Stimulated activated CD8-positive, alpha-beta memory T cell treated with anti-CD3 and anti-CD28 coated beads, Interleukin-15, amount 100 ng/mL, for 48 hours (primary cell): ENCODE measurements around the gene ESCO1.
"Not testable (repeated sequence)": the region's sequence is repeated elsewhere in the genome, so short reads cannot be mapped to it uniquely, and the experiment has no call there.

Source experiments
- DNase-seq, 2 donors: peaks; one replicate each; pipeline ENCODE4 v3.0.0-alpha.2; 2020; ENCODE audit warnings: low read depth in 2 of 2

Gene ESCO1

GRCh38 chr18:21593540-21594257 is 6.8 kb downstream of the ESCO1 start:
- DNase-seq: no peak

- DNase-seq: not testable (repeated sequence)
Measured at GRCh38 chr18:21592361-21592760, 8.1 kb downstream of the ESCO1 start.

GRCh38 chr18:21584391-21584790 is 16.1 kb downstream of the ESCO1 start:
- no peak for DNase-seq

- no peak for DNase-seq
Measured at GRCh38 chr18:21575656-21576055, 24.8 kb downstream of the ESCO1 start.

- no peak for DNase-seq
Measured at GRCh38 chr18:21571772-21572171, 28.7 kb downstream of the ESCO1 start.

GRCh38 chr18:21559195-21559594 is 41.3 kb downstream of the ESCO1 start:
- DNase-seq: no peak

- no peak for DNase-seq
Measured at GRCh38 chr18:21557607-21558253, 42.8 kb downstream of the ESCO1 start.

- DNase-seq: no peak
Measured at GRCh38 chr18:21550510-21550970, 50.0 kb downstream of the ESCO1 start.

GRCh38 chr18:21548647-21549046 is 51.9 kb downstream of the ESCO1 start:
- no peak for DNase-seq

- no peak for DNase-seq
Measured at GRCh38 chr18:21546423-21546822, 54.1 kb downstream of the ESCO1 start.

GRCh38 chr18:21538230-21538629 is 62.3 kb downstream of the ESCO1 start:
- DNase-seq: no peak

GRCh38 chr18:21534327-21534726 is 66.2 kb downstream of the ESCO1 start:
- DNase-seq: no peak

GRCh38 chr18:21526463-21526862 is 74.0 kb downstream of the ESCO1 start:
- DNase-seq: no peak

GRCh38 chr18:21525916-21526315 is 74.6 kb downstream of the ESCO1 start:
- no peak for DNase-seq

- DNase-seq: no peak
Measured at GRCh38 chr18:21522530-21522929, 78.0 kb downstream of the ESCO1 start.

- DNase-seq: no peak
Measured at GRCh38 chr18:21513741-21514140, 86.8 kb downstream of the ESCO1 start.

- DNase-seq: no peak
Measured at GRCh38 chr18:21513292-21513691, 87.2 kb downstream of the ESCO1 start.

GRCh38 chr18:21509062-21509461 is 91.4 kb downstream of the ESCO1 start:
- DNase-seq: no peak

- DNase-seq: no peak
Measured at GRCh38 chr18:21507913-21508701, 92.4 kb downstream of the ESCO1 start.

- DNase-seq: no peak
Measured at GRCh38 chr18:21502661-21503060, 97.8 kb downstream of the ESCO1 start.

- no peak for DNase-seq
Measured at GRCh38 chr18:21499997-21500396, 100.5 kb downstream of the ESCO1 start.

- DNase-seq: no peak
Measured at GRCh38 chr18:21496277-21496835, 104.1 kb downstream of the ESCO1 start.
